AG04450 (cell line): Measurements from ENCODE around the gene KNDC1. TPM values are rescaled to one million over a fixed set of nuclear protein-coding genes. Genes with fewer than 3 reads are reported as not detected.

Experiments used
- CTCF ChIA-PET: fragments of 300-600, 350-600 bp; formaldehyde crosslinking; extraction: SDS; loops from one replicate; lab custom pipeline; 2022; ENCODE audit warnings: antibody characterized with exemption, inconsistent platforms; lab: Charles Lee
- POLR2A ChIA-PET: fragments of 350-600 bp; formaldehyde crosslinking; extraction: SDS; loops from one replicate; lab custom pipeline; 2021; ENCODE audit warnings: antibody characterized with exemption, inconsistent platforms; lab: Yijun Ruan, JAX
- DNase-seq: peaks from one replicate; pipeline ENCODE4 v3.0.0-alpha.2; 2011; ENCODE audit warnings: low read depth, low spot score
- H3K27ac ChIP-seq: one replicate; pipeline ENCODE4 v1.5.1; 2012; ENCODE audit warnings: low read depth, low read length, control low read depth
- H3K27me3 ChIP-seq: one replicate; pipeline ENCODE4 v1.6.0; 2012; ENCODE audit warnings: low read length; ENCODE audit not compliant: control insufficient read depth, insufficient read depth
- H3K4me3 ChIP-seq: 2 replicates; pipeline ENCODE4 v1.5.1; 2011; ENCODE audit warnings: mild to moderate bottlenecking, low read depth, low read length, control low read depth
- H3K9me3 ChIP-seq: 2 replicates; pipeline ENCODE4 v1.5.1; 2012; ENCODE audit warnings: low read length; ENCODE audit not compliant: control insufficient read depth, insufficient read depth
- CTCF ChIP-seq: IDR thresholded peaks from 2 replicates; pipeline ENCODE4 v1.5.1; 2011; ENCODE audit warnings: low read depth, low read length, control low read depth, inconsistent platforms
- polyA plus RNA-seq: library from polyadenylated mRNA; depleted of rRNA; stranded (reverse); fragments of >200 nt; gene quantifications from 2 replicates; pipeline ENCODE4 v1.2.3, GENCODE V29; 2011

The KNDC1 gene
- polyA plus RNA-seq, 1 experiment, result 0.46 TPM

- no peak overlapping the region for H3K4me3 ChIP-seq
- POLR2A ChIA-PET, result no interaction called here
Measured at GRCh38 chr10:133142523-133143199, 17.4 kb upstream of the KNDC1 start.

GRCh38 chr10:133143200-133143533, 16.9 kb upstream of the KNDC1 start:
- no peak overlapping the region for H3K4me3 ChIP-seq
- CTCF ChIA-PET, result interaction anchor here (0.5 to 1.5 kb wide), 10 partner anchors 10 to 239 kb away, joined by 3 to 8 read pairs (median 4); no protein-coding TSS in a partner anchor
- DNase-seq, result no peak
- POLR2A ChIA-PET, result interaction anchor here (0.7 kb wide), 1 partner anchor 84 kb away, joined by 7 read pairs; no protein-coding TSS in a partner anchor
- H3K27me3 ChIP-seq, result no peaks in the 10 kb centered on the region
- TF ChIP-seq CTCF, result no peak
- no peaks in the 10 kb centered on the region; the same call in 1 of the 2 replicates for H3K9me3 ChIP-seq
- no peak overlapping the region for H3K27ac ChIP-seq

More at GRCh38 chr10:133142523-133143199, 17.4 kb upstream of the KNDC1 start:
- Histone ChIP-seq H3K27me3 (no peaks in the 10 kb centered on the region), H3K27ac (no peak overlapping the region), H3K9me3 (peaks cover 4% of the 10 kb centered on the region; the same call in 1 of the 2 replicates)
- TF ChIP-seq CTCF, result no peak
- CTCF ChIA-PET, result interaction anchor here (0.9 to 1.5 kb wide), 6 partner anchors 11 to 239 kb away, joined by 3 to 8 read pairs (median 4); no protein-coding TSS in a partner anchor
- DNase-seq, result no peak

GRCh38 chr10:133143546-133143945, 16.5 kb upstream of the KNDC1 start:
- H3K4me3 ChIP-seq, result no peak overlapping the region
- DNase-seq, result no peak
- H3K27ac ChIP-seq, result no peak overlapping the region
- no peak for TF ChIP-seq CTCF
- ChIA-PET POLR2A (interaction anchor here (0.7 kb wide), 1 partner anchor 84 kb away, joined by 7 read pairs; no protein-coding TSS in a partner anchor), CTCF (interaction anchor here (0.5 to 1.5 kb wide), 10 partner anchors 10 to 240 kb away, joined by 3 to 8 read pairs (median 4); no protein-coding TSS in a partner anchor)
- no peaks in the 10 kb centered on the region; the same call in 1 of the 2 replicates for H3K9me3 ChIP-seq
- no peaks in the 10 kb centered on the region for H3K27me3 ChIP-seq

GRCh38 chr10:133144771-133145170, 15.2 kb upstream of the KNDC1 start:
- POLR2A ChIA-PET, result no interaction called here

More at GRCh38 chr10:133144771-133145170, 15.2 kb upstream of the KNDC1 start:
- Histone ChIP-seq H3K9me3 (no peaks in the 10 kb centered on the region; the same call in 1 of the 2 replicates), H3K27ac (no peak overlapping the region), H3K4me3 (no peak overlapping the region), H3K27me3 (no peaks in the 10 kb centered on the region)
- CTCF ChIA-PET, result no interaction called here
- no peak for DNase-seq
- no peak for TF ChIP-seq CTCF
